ENCODE data around the gene PROKR1. TPM values are rescaled to one million over a fixed set of nuclear protein-coding genes. Genes with fewer than 3 reads are reported as not detected.

PROKR1 gene
- total and polyA plus RNA-seq, 12 donors = 0.06 TPM; not detected in 11

DNA sequence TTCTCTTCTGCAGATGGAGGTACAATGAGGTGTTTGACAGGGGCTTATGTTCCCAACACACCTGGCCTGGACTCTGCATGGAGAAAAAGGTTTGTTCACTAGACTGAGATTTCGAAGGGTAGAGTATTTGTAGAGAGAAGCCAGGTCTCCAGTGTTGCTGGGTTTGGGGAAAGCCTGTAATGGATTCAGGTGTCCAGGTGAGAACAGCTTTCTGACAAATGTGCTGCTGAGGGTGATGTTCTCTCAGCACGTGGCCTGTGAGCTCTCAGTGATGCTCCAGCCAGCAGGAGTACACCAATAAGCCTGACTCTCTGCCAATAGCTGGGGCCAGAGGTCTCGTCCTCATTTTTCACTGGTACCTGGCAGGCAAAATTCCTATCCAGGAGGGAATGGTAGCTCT, 47.5 kb downstream of the PROKR1 start:
- no peak overlapping the region for H3K27ac ChIP-seq
- ATAC-seq = no peak

DNA sequence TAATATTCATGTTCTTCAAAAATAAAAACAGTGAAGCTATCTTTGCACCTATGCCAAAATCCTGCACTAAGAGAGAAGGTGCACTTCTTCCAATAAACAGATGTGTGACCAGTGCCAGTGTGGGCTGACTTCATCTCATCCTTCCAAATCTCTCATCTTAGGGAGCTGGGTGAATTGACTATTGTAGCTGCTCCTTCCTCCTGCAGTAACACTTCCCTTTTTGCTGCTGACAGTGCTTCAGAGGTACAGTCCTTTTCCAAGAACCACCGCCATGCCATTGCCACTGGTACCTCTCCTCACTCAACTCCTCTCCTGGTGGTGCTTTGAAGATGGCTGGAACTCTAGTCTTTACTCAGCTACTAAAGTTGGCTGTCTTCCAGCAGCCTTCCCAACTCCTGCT, 49.1 kb downstream of the PROKR1 start:
- peaks cover 0 to 13% (median 0%) of the 10 kb centered on the region in 11 donors for H3K9me3 ChIP-seq
- no peak overlapping the region for H3K4me3 ChIP-seq
- ATAC-seq = no peak
- TF ChIP-seq, protein P1, sequence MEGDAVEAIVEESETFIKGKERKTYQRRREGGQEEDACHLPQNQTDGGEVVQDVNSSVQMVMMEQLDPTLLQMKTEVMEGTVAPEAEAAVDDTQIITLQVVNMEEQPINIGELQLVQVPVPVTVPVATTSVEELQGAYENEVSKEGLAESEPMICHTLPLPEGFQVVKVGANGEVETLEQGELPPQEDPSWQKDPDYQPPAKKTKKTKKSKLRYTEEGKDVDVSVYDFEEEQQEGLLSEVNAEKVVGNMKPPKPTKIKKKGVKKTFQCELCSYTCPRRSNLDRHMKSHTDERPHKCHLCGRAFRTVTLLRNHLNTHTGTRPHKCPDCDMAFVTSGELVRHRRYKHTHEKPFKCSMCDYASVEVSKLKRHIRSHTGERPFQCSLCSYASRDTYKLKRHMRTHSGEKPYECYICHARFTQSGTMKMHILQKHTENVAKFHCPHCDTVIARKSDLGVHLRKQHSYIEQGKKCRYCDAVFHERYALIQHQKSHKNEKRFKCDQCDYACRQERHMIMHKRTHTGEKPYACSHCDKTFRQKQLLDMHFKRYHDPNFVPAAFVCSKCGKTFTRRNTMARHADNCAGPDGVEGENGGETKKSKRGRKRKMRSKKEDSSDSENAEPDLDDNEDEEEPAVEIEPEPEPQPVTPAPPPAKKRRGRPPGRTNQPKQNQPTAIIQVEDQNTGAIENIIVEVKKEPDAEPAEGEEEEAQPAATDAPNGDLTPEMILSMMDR (IDR thresholded peaks at IDR 0.05) = no peak
- H3K27me3 ChIP-seq = peaks cover 0 to 4% (median 0%) of the 10 kb centered on the region in 7 donors
- H3K27ac ChIP-seq = no peak overlapping the region
- no peaks in the 10 kb centered on the region for H3K36me3 ChIP-seq
- H3K4me1 ChIP-seq = peaks cover 0 to 20% (median 0%) of the 10 kb centered on the region in 9 donors
- no peak for DNase-seq
- WGBS, 2 donors = 96 to 100% methylated on average over 1 of the region's 1 CpG
- intact Hi-C loops (cut with DNase I) = no loop called here

More for the DNA sequence above, 47.5 kb downstream of the PROKR1 start:
- Histone ChIP-seq H3K4me1 (peaks cover 0 to 20% (median 0%) of the 10 kb centered on the region in 9 donors), H3K36me3 (no peaks in the 10 kb centered on the region), H3K4me3 (no peak overlapping the region), H3K9me3 (peaks cover 0 to under 1% (median 0%) of the 10 kb centered on the region in 11 donors), H3K27me3 (no peaks in the 10 kb centered on the region)
- TF ChIP-seq, protein P1 (IDR thresholded peaks at IDR 0.05) = no peak
- DNase-seq = no peak
- 76 to 79% methylated on average over 3 of the region's 3 CpGs for WGBS, 2 donors
- intact Hi-C loops (cut with DNase I) = no loop called here

DNA sequence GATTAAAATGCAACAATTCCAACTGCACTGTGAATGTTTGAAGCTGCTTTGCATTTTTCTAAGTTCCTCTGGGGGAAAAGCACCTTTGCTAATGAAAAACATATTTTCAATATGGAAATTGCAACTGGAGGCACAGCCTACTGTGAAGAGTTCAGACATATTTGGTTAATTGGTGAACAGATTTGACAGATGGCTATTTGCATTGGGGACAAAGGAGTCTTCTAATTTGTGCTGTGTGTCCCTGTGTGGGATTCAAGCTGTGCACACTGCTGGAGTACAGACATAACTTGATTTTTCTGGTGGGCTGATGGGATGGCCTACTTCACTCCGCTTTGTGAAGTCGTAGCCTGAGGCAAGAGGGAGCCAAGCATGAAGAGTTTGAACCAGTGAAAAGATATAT, 50.6 kb downstream of the PROKR1 start:
- Histone ChIP-seq H3K27ac (no peak overlapping the region), H3K4me3 (no peak overlapping the region), H3K9me3 (peaks cover 0 to 13% (median 0%) of the 10 kb centered on the region in 11 donors), H3K4me1 (peaks cover 0 to 20% (median 0%) of the 10 kb centered on the region in 9 donors), H3K36me3 (no peaks in the 10 kb centered on the region), H3K27me3 (peaks cover 0 to 11% (median 0%) of the 10 kb centered on the region in 7 donors)
- intact Hi-C loops (cut with DNase I) = no loop called here
- TF ChIP-seq, protein P1 (IDR thresholded peaks at IDR 0.05) = no peak
- DNase-seq = no peak
- no peak for ATAC-seq
- 69 to 91% methylated on average over 2 of the region's 2 CpGs for WGBS, 2 donors

DNA sequence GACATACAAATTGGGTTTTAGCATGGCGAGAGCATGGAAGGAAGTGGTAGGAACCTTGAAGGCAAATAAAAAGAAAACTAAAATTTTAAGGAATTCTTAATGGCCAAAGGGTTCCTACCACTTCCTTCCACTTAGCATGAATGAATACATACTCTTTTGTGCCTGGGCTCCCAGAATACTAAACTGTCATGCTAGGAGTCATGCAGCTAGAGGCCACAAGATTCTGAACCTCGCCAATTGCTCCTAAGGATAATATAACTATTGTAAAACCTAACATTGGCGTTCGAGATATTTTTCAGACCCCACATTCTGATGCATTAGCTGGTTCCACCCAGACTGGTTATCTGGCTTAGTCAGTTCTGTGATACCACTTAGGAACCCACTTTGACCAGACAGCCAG, 52.6 kb downstream of the PROKR1 start:
- peaks cover 0 to 17% (median 0%) of the 10 kb centered on the region in 7 donors for H3K27me3 ChIP-seq
- no peak overlapping the region for H3K4me3 ChIP-seq
- H3K27ac ChIP-seq = no peak overlapping the region
- intact Hi-C loops (cut with DNase I) = no loop called here
- TF ChIP-seq, protein P1 (IDR thresholded peaks at IDR 0.05) = no peak
- peaks cover 0 to 2% (median 0%) of the 10 kb centered on the region in 9 donors for H3K4me1 ChIP-seq
- WGBS, 2 donors = 87 to 88% methylated on average over 4 of the region's 4 CpGs
- DNase-seq = no peak
- no peaks in the 10 kb centered on the region for H3K36me3 ChIP-seq
- peaks cover 0 to 20% (median 0%) of the 10 kb centered on the region in 11 donors for H3K9me3 ChIP-seq
- ATAC-seq = no peak
